ENCODE measurements around the gene KCNQ2. TPM values are rescaled to one million over a fixed set of nuclear protein-coding genes. Genes with fewer than 3 reads are reported as not detected.

The KCNQ2 gene
- total RNA-seq, 1 donor = 0.36 TPM

DNA sequence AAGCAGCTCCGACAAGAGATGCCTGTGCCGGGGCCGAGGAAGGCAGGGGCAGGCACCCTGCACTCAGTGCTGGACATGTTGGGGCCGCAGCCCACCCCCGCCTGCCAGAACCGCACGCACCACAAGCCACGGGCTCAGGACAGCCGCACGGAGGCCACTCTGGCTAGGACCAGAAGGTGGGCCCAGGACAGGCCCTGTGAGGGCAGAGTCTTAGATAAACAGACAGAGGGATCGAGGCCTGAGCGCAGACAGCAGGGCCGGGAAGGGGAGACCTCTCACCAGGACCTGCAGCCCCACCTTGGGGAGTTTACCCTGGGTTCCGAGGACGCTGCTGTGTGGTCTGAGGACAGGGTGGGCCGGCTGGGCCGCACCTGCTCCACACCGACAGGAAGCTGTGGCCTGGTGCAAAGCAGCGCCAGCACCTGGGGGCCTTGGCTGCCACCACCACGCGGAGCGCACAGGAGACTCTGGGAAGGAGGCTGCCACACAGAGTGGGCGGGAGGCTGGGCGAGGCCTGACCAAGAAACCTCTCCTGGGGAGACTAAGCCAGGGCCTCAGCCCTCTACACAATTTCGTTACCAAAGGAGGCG is 32.0 kb downstream of the KCNQ2 start:
- H3K9me3 ChIP-seq (ENCODE audit: low read depth, low read length) = no peaks in the 10 kb centered on the region
- no peaks in the 10 kb centered on the region for H3K4me1 ChIP-seq (ENCODE audit: insufficient read depth, low read length)
- TF ChIP-seq CTCF (IDR thresholded peaks at IDR 0.05; ENCODE audit: extremely low read depth, low read depth, low read length) = no peak
- no peaks in the 10 kb centered on the region for H4K20me1 ChIP-seq (ENCODE audit: insufficient read depth, low read length)
- no peak overlapping the region for H3K4me2 ChIP-seq (ENCODE audit: insufficient read depth, low read length)
- H3K36me3 ChIP-seq (ENCODE audit: insufficient read depth, low read length) = no peaks in the 10 kb centered on the region
- no peak overlapping the region for H3K27ac ChIP-seq (ENCODE audit: low read depth, low read length)
- H3K79me2 ChIP-seq (ENCODE audit: insufficient read depth, low read length) = no peaks in the 10 kb centered on the region
- H3K4me3 ChIP-seq (ENCODE audit: insufficient read depth, low read length) = no peak overlapping the region
- no peak overlapping the region for H2AFZ ChIP-seq (ENCODE audit: low read length)
- no peak for DNase-seq (ENCODE audit: insufficient read length, low spot score, missing footprints)
- no peaks in the 10 kb centered on the region for H3K27me3 ChIP-seq (ENCODE audit: insufficient read depth, low read length)

DNA sequence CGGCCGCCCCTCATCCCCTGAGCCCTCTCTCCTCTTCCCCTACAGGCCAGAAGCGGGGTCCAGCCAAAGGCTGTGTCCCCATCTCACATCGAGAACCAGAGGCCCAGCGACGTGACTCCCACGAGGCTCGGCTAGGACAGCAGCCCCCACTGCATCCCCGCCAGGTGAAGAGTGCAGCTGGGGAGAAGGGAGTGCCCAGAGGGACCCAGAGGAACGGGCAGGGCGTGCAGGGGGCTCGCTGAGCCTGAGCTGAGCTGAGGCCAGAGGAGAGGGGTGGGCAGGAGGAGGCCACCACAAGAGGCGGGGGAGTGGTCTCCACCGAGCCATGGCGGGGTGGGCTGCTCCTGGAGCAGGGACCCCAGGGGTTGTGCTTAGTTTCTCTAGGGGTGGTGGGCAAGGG is 32.6 kb downstream of the KCNQ2 start:
- Histone ChIP-seq H3K9me3 (ENCODE audit: low read depth, low read length) (no peaks in the 10 kb centered on the region), H3K27ac (ENCODE audit: low read depth, low read length) (no peak overlapping the region)

GRCh38 chr20:63438121-63438520 is 34.3 kb downstream of the KCNQ2 start:
- Histone ChIP-seq H3K4me2 (ENCODE audit: insufficient read depth, low read length) (no peak overlapping the region), H3K9me3 (ENCODE audit: low read depth, low read length) (no peaks in the 10 kb centered on the region), H3K79me2 (ENCODE audit: insufficient read depth, low read length) (no peaks in the 10 kb centered on the region), H3K27ac (ENCODE audit: low read depth, low read length) (no peak overlapping the region), H4K20me1 (ENCODE audit: insufficient read depth, low read length) (no peaks in the 10 kb centered on the region), H2AFZ (ENCODE audit: low read length) (no peak overlapping the region), H3K36me3 (ENCODE audit: insufficient read depth, low read length) (no peaks in the 10 kb centered on the region), H3K4me1 (ENCODE audit: insufficient read depth, low read length) (no peaks in the 10 kb centered on the region), H3K4me3 (ENCODE audit: insufficient read depth, low read length) (no peak overlapping the region), H3K27me3 (ENCODE audit: insufficient read depth, low read length) (peaks cover 4% of the 10 kb centered on the region)
- no peak for DNase-seq (ENCODE audit: insufficient read length, low spot score, missing footprints)
- TF ChIP-seq CTCF (IDR thresholded peaks at IDR 0.05; ENCODE audit: extremely low read depth, low read depth, low read length) = no peak

More for the DNA sequence above, 32.6 kb downstream of the KCNQ2 start:
- Histone ChIP-seq H3K79me2 (ENCODE audit: insufficient read depth, low read length) (no peaks in the 10 kb centered on the region), H3K4me1 (ENCODE audit: insufficient read depth, low read length) (no peaks in the 10 kb centered on the region), H3K36me3 (ENCODE audit: insufficient read depth, low read length) (no peaks in the 10 kb centered on the region), H4K20me1 (ENCODE audit: insufficient read depth, low read length) (no peaks in the 10 kb centered on the region), H3K4me3 (ENCODE audit: insufficient read depth, low read length) (no peak overlapping the region), H3K27me3 (ENCODE audit: insufficient read depth, low read length) (peaks cover 4% of the 10 kb centered on the region), H3K4me2 (ENCODE audit: insufficient read depth, low read length) (no peak overlapping the region), H2AFZ (ENCODE audit: low read length) (no peak overlapping the region)
- no peak for TF ChIP-seq CTCF (IDR thresholded peaks at IDR 0.05; ENCODE audit: extremely low read depth, low read depth, low read length)
- no peak for DNase-seq (ENCODE audit: insufficient read length, low spot score, missing footprints)

DNA sequence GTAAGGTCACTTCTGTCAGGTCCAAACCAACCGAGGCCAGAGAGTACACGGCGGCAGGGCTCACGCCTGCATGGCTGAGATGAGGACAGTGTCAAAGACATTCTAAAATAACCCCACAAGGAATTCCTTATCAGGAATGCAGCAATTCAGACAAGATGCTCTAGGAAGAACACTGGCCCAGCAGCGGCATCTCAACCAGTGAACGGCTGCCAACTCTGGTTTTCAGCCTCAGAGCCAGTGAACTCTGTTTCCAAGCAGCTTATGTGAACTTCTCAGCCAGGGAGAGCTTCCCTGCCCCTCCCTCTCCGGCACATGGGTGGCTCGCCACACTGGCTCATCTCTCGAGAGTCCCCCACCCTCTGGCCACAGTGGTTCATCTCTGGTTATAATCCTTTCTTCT is 36.9 kb downstream of the KCNQ2 start:
- H3K79me2 ChIP-seq (ENCODE audit: insufficient read depth, low read length) = no peaks in the 10 kb centered on the region
- no peak overlapping the region for H3K4me2 ChIP-seq (ENCODE audit: insufficient read depth, low read length)
- H3K27ac ChIP-seq (ENCODE audit: low read depth, low read length) = no peak overlapping the region
- H3K36me3 ChIP-seq (ENCODE audit: insufficient read depth, low read length) = no peaks in the 10 kb centered on the region
- no peak overlapping the region for H3K4me3 ChIP-seq (ENCODE audit: insufficient read depth, low read length)
- no peaks in the 10 kb centered on the region for H4K20me1 ChIP-seq (ENCODE audit: insufficient read depth, low read length)
- no peak for DNase-seq (ENCODE audit: insufficient read length, low spot score, missing footprints)
- no peak overlapping the region for H2AFZ ChIP-seq (ENCODE audit: low read length)
- H3K27me3 ChIP-seq (ENCODE audit: insufficient read depth, low read length) = peaks cover 4% of the 10 kb centered on the region
- no peak for TF ChIP-seq CTCF (IDR thresholded peaks at IDR 0.05; ENCODE audit: extremely low read depth, low read depth, low read length)
- no peaks in the 10 kb centered on the region for H3K9me3 ChIP-seq (ENCODE audit: low read depth, low read length)
- no peaks in the 10 kb centered on the region for H3K4me1 ChIP-seq (ENCODE audit: insufficient read depth, low read length)

All from osteoblast (primary cell).